Coronary artery (tissue), 2 donors: ENCODE measurements around the gene ICA1.

ENCODE experiments used
- DNase-seq: peaks from one replicate; pipeline ENCODE4 v3.0.0-alpha.2; 2017; ENCODE audit warnings: low spot score
- H3K27ac ChIP-seq, 2 donors: fragments of 200-600 bp; sonication (generic); one replicate each; pipeline ENCODE4 v1.5.1; 2016 to 2019
- H3K4me3 ChIP-seq: fragments of 200-600 bp; sonication (generic); 2 replicates; pipeline ENCODE4 v1.5.1; 2016; ENCODE audit warnings: mild to moderate bottlenecking, moderate library complexity
- CTCF ChIP-seq: fragments of 200-600 bp; sonication (generic); IDR thresholded peaks from one replicate; pipeline ENCODE4 v1.5.1; 2019; ENCODE audit warnings: antibody characterized with exemption

ICA1 gene

GRCh38 chr7:8134089-8134733 lies 127.8 kb downstream of the ICA1 start:
- no peak overlapping the region for H3K4me3 ChIP-seq
- DNase-seq: no peak
- no peak overlapping the region for H3K27ac ChIP-seq
- no peak for TF ChIP-seq CTCF

- Histone ChIP-seq H3K27ac (no peak overlapping the region), H3K4me3 (no peak overlapping the region)
- TF ChIP-seq CTCF: no peak
- DNase-seq: no peak
These were observed 128.6 kb downstream of the ICA1 start for GRCh38 chr7:8133188-8133848.

GRCh38 chr7:8131694-8132605 lies 130.0 kb downstream of the ICA1 start:
- Histone ChIP-seq H3K4me3 (no peak overlapping the region), H3K27ac (no peak overlapping the region)
- no peak for DNase-seq
- no peak for TF ChIP-seq CTCF

GRCh38 chr7:8130663-8131062 lies 131.3 kb downstream of the ICA1 start:
- no peak for TF ChIP-seq CTCF
- H3K27ac ChIP-seq: no peak overlapping the region
- H3K4me3 ChIP-seq: no peak overlapping the region
- no peak for DNase-seq

- H3K27ac ChIP-seq: no peak overlapping the region
- DNase-seq: no peak
- no peak for TF ChIP-seq CTCF
- H3K4me3 ChIP-seq: no peak overlapping the region
These were observed 132.7 kb downstream of the ICA1 start for GRCh38 chr7:8129318-8129659.

- no peak for DNase-seq
- Histone ChIP-seq H3K27ac (no peak overlapping the region), H3K4me3 (no peak overlapping the region)
- no peak for TF ChIP-seq CTCF
These were observed 133.3 kb downstream of the ICA1 start for GRCh38 chr7:8128449-8129317.
